ENCODE results near the gene TRIM8. TPM values are rescaled to one million over a fixed set of nuclear protein-coding genes. Genes with fewer than 3 reads are reported as not detected.

Gene TRIM8
- total and polyA plus RNA-seq, 2 of the 4 experiments (the other 2 are of a cell fraction): 25.5 to 126 TPM

DNA sequence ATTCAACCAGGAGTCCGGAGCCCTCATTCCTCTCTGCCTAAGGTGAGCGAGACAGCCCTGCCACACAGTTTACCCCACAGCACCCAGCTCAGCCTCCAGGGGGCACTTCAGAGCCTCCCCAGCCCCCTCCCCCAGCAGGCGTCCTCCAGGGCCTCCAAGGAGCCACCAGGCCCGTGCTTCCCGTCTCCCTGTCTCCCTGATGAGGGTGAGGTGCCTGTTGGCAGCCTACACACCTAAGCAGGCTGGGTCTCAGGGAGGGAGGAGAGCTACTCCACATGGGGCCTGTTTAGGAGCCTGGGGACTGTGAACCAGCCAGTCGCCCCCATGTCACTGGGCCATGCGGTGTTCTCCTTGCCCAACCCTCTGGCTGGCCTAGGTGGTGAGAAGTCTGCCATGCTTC, 28.9 kb upstream of the TRIM8 start:
- Histone ChIP-seq H3K56ac (ENCODE audit: extremely low read depth, insufficient read depth, low read length) (no peak overlapping the region), H3K14ac (replicated peaks; ENCODE audit: low read depth, low read length) (no peak overlapping the region), H3K18ac (ENCODE audit: low read depth, low read length) (no peak overlapping the region), H2AK9ac (replicated peaks; ENCODE audit: low read depth, low read length, poor library complexity) (peak overlapping the region; percentile 63), H3K27me3 (ENCODE audit: control insufficient read depth, insufficient read depth, low read length) (no peaks in the 10 kb centered on the region), H2AFZ (replicated peaks; ENCODE audit: low read length, poor library complexity) (no peak overlapping the region), H3K23ac (ENCODE audit: low read depth, low read length) (no peak overlapping the region), H2BK120ac (ENCODE audit: low read depth, low read length) (no peak overlapping the region; the same call in 1 of the 2 replicates), H3K27ac (ENCODE audit: insufficient read depth, low read length) (no peak overlapping the region), H3K9me1 (ENCODE audit: insufficient read depth, low read length) (peaks cover 22% of the 10 kb centered on the region), H3K79me1 (ENCODE audit: low read depth in 1 of 2, low read length in 2 of 2) (peaks cover 0 to 22% of the 10 kb centered on the region in 2 experiments; a peak in 1 of 4 replicates), H3K9ac (ENCODE audit: low read depth, low read length) (no peak overlapping the region), H2BK5ac (ENCODE audit: low read depth, low read length, poor library complexity, severe bottlenecking) (no peak overlapping the region), H2AK5ac (ENCODE audit: low read depth, low read length) (no peak overlapping the region), H2BK15ac (ENCODE audit: low read depth, low read length) (no peak overlapping the region), H3K36me3 (ENCODE audit: control insufficient read depth, insufficient read depth, low read length) (peaks cover 34% of the 10 kb centered on the region), H4K91ac (ENCODE audit: insufficient read depth, low read depth, low read length) (no peak overlapping the region), H3K4ac (ENCODE audit: low read depth, low read length) (peak overlapping the region; percentile 56; the same call in 1 of the 2 replicates), H2BK20ac (ENCODE audit: low read depth, low read length) (no peak overlapping the region), H3K4me1 (ENCODE audit: control insufficient read depth, insufficient read depth, low read length) (peaks cover 23% of the 10 kb centered on the region), H3K9me3 (ENCODE audit: control insufficient read depth, insufficient read depth, low read length) (no peaks in the 10 kb centered on the region), H4K20me1 (ENCODE audit: insufficient read depth, low read length) (no peaks in the 10 kb centered on the region), H4K5ac (ENCODE audit: low read depth, low read length) (no peak overlapping the region), H3K4me2 (ENCODE audit: low read depth, low read length) (no peak overlapping the region), H4K8ac (ENCODE audit: low read depth in 2 of 2, low read length in 2 of 2) (no peak overlapping the region), H3K4me3 (ENCODE audit: insufficient read depth, low read depth, low read length) (no peak overlapping the region)
- in situ Hi-C loops (cut with MboI; ENCODE audit: low sequenced_read_pairs): no loop called here
- POLR2A ChIA-PET (ENCODE audit: unreplicated experiment): no interaction called here
- ATAC-seq (ENCODE audit: low read depth) (0 out of 2 replicates have a peak, but pooled peaks have one; percentile 16), DNase-seq (no peak)
- intact Hi-C loops (cut with micrococcal nuclease): no loop called here
- dilution Hi-C loops (cut with HindIII; ENCODE audit: low sequenced_read_pairs, unreplicated experiment): no loop called here
- peak; percentile 39 for TF ChIP-seq SMC3 (IDR thresholded peaks at IDR 0.05; ENCODE audit: low read depth, low read length)
- TF ChIP-seq NFE2L2 (IDR thresholded peaks at IDR 0.05; ENCODE audit: low read depth, low read length): no peak
- no peak for TF ChIP-seq CEBPB (IDR thresholded peaks at IDR 0.05; ENCODE audit: low read depth, low read length)
- peak; percentile 34 for TF ChIP-seq CTCF (conservative IDR thresholded peaks at IDR 0.05; ENCODE audit: low read depth, low read length)
- peak; percentile 41 for TF ChIP-seq RAD21 (IDR thresholded peaks at IDR 0.05; ENCODE audit: low read length)
- WGBS, 2 experiments (ENCODE audit: extremely low coverage in 2 of 2, insufficient read length in 1 of 2): 100% methylated on average over 3 of the region's 7 CpGs; no CpG with 5 or more reads in 1 of the 2 experiments
- BruUV-seq (replicated peaks): no TSS peak
- CTCF ChIA-PET: interaction anchor here (0.8 to 1.4 kb wide), 2 partner anchors 9 to 15 kb away, joined by 3 to 4 read pairs; no protein-coding TSS in a partner anchor
